Small intestine (tissue), 7 donors: ENCODE results near the gene NCF4. TPM values are rescaled to one million over a fixed set of nuclear protein-coding genes. Genes with fewer than 3 reads are reported as not detected.

Source experiments
- DNase-seq, 2 donors: peaks; one replicate each; pipeline versions ENCODE4 v3.0.0 to v3.0.0-alpha.2; 2013
- FAIRE-seq: peaks from 2 replicates; lab custom pipeline; 2012; peaks lifted over from hg19 to GRCh38; lab: Jason Lieb, UNC
- H3K27ac ChIP-seq, 3 donors: one replicate each; pipeline ENCODE4 v1.5.1; 2013; ENCODE audit warnings: low read length in 2 of 3, mild to moderate bottlenecking in 2 of 3, control low read depth in 1 of 3, inconsistent platforms in 1 of 3, low read depth in 1 of 3, moderate library complexity in 1 of 3
- H3K27me3 ChIP-seq, 3 donors: one replicate each; pipeline ENCODE4 v1.6.1; 2013; ENCODE audit warnings: low read length in 3 of 3, inconsistent platforms in 1 of 3; ENCODE audit not compliant: control insufficient read depth in 3 of 3, insufficient read depth in 3 of 3
- H3K36me3 ChIP-seq, 3 donors: one replicate each; pipeline ENCODE4 v1.6.1; 2013; ENCODE audit warnings: low read length in 3 of 3, inconsistent platforms in 1 of 3, low read depth in 1 of 3, mild to moderate bottlenecking in 1 of 3, moderate library complexity in 1 of 3; ENCODE audit not compliant: control insufficient read depth in 3 of 3, insufficient read depth in 2 of 3
- H3K4me1 ChIP-seq, 3 donors: one replicate each; pipeline ENCODE4 v1.6.1; 2013; ENCODE audit warnings: low read length in 2 of 3, inconsistent platforms in 1 of 3, low read depth in 1 of 3, mild to moderate bottlenecking in 1 of 3, moderate library complexity in 1 of 3; ENCODE audit not compliant: control insufficient read depth in 3 of 3, insufficient read depth in 2 of 3
- H3K4me3 ChIP-seq, 3 donors: one replicate each; pipeline ENCODE4 v1.5.1; 2013; ENCODE audit warnings: low read length in 3 of 3, control low read depth in 1 of 3, inconsistent platforms in 1 of 3, low read depth in 1 of 3, mild to moderate bottlenecking in 1 of 3, moderate library complexity in 1 of 3
- H3K9me3 ChIP-seq, 2 donors: one replicate each; pipeline ENCODE4 v1.6.1; 2013; ENCODE audit warnings: low read depth in 1 of 2, low read length in 1 of 2; ENCODE audit not compliant: control insufficient read depth in 2 of 2, insufficient read depth in 1 of 2
- WGBS, 3 donors: extraction: QIAGEN DNeasy Blood & Tissue Kit; methylation state at CpG; one replicate each; pipeline ENCODE4 v1.1.7; 2013; 5-methylcytosine and 5-hydroxymethylcytosine counted together
- polyA plus RNA-seq, 4 donors: library from polyadenylated mRNA; stranded (reverse) in 3 of 4; unstranded in 1 of 4; fragments of 200-250 nt in 3 of 4; fragments of 120-200 nt in 1 of 4; gene quantifications; one replicate each; pipeline versions ENCODE4 v1.2.1 to v1.2.3, GENCODE V29; 2013
- donor health status: healthy with polysubstance abuse.
- donor health status: control.
- donor health status: control.
- donor health status: Bipolar disorder and iron deficiency.
- donor health status: healthy.

The NCF4 gene
- polyA plus RNA-seq, 4 donors = 2.5 to 30.3 (median 9.5) TPM

DNA sequence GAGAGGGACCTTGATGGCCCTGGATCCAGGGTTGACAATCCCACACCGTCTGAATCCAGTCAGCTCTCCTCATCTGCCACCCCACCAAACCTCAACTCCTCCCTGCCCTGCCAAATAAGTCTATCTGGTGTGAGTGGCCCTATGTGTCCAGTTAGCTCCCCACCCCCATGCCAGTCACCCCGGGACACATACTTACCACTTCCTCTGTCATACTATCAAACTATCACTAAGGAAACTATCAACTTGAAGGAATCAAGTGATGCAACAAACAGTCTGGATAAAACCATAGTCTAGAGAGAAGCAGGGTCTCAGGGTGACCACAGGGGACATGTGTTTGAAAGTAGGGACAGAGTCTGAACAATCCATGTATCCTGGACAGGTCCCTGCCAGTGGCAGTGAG, 39.4 kb downstream of the NCF4 start:
- no peak for FAIRE-seq
- H3K27ac ChIP-seq = peak overlapping the region in 1 of 3 donors; percentile 72
- H3K36me3 ChIP-seq = no peaks in the 10 kb centered on the region
- 62 to 67% (median 65%) methylated on average over 2 of the region's 2 CpGs for WGBS, 3 donors
- no peaks in the 10 kb centered on the region for H3K4me1 ChIP-seq
- H3K9me3 ChIP-seq = peaks cover 0 to 10% of the 10 kb centered on the region in 2 donors
- DNase-seq = no peak
- H3K4me3 ChIP-seq = no peak overlapping the region
- peaks cover 0 to 2% (median 2%) of the 10 kb centered on the region in 3 donors for H3K27me3 ChIP-seq

DNA sequence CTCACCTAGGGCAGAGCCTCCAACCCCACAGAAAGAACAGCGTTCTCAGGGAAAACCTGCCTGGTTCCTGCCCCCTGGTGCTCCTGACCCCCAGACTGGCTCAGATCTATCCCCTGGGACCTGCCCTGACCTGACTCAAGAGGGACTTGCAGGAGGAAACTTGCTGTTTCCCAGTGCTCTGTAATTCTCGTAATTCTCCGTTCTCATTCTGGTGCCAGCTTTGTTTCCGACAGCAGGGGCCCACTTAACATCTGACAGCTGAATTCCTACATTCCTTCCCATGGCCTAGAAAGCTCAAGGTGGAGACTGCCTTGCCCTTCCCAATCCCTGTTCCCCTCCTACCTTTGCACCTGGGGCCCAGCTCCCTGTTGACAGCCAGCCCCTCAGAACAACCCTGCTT, 40.1 kb downstream of the NCF4 start:
- FAIRE-seq (no peak), DNase-seq (no peak)
- H3K4me3 ChIP-seq = no peak overlapping the region
- peaks cover 0 to 2% (median 2%) of the 10 kb centered on the region in 3 donors for H3K27me3 ChIP-seq
- H3K9me3 ChIP-seq = peaks cover 0 to 7% of the 10 kb centered on the region in 2 donors
- H3K4me1 ChIP-seq = no peaks in the 10 kb centered on the region
- peak overlapping the region in 1 of 3 donors; percentile 72 for H3K27ac ChIP-seq
- H3K36me3 ChIP-seq = no peaks in the 10 kb centered on the region
- 33 to 47% (median 41%) methylated on average over 4 of the region's 4 CpGs for WGBS, 3 donors

DNA sequence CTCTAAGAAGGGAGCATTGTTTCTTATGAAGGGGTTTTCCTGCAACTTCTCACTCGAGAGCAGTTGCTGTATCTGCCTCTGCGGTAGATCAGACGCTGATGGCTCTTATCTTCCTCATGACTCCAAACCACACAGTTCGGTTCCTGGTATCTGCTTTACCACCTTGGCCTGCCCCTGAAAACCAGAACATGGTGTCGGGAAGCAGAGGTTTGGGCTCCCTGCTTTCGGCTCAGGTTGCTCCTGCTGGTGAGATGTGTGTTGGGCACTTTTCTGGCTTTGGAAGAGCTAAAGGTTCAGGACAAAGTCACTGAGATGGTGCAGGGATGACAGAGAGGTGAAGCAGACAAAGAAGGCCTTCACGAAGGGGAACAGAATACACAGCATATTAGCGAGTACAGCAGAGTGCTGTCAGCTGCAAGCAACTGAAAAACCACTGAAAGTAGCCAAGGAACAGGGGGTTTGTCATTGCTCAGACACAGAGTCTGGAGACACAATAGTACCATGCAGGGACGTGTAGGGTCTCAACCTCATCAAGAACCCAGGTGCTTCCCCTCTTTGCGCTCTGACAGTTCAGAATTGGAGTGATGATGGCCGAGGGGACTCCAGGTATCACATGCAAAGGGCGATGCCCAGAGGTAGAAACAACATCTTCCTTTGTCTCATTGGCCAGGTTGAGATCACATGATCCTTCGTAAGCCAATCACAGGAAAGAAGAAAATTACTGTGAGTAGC, 40.8 kb downstream of the NCF4 start:
- peak overlapping the region in 1 of 3 donors; percentile 72 for H3K27ac ChIP-seq
- peaks cover 0 to 5% of the 10 kb centered on the region in 2 donors for H3K9me3 ChIP-seq
- H3K4me3 ChIP-seq = no peak overlapping the region
- WGBS, 3 donors = 75 to 77% (median 76%) methylated on average over 13 of the region's 13 CpGs
- H3K36me3 ChIP-seq = no peaks in the 10 kb centered on the region
- H3K4me1 ChIP-seq = no peaks in the 10 kb centered on the region
- H3K27me3 ChIP-seq = peaks cover 0 to 2% (median 2%) of the 10 kb centered on the region in 3 donors
- no peak for DNase-seq
- FAIRE-seq = no peak

DNA sequence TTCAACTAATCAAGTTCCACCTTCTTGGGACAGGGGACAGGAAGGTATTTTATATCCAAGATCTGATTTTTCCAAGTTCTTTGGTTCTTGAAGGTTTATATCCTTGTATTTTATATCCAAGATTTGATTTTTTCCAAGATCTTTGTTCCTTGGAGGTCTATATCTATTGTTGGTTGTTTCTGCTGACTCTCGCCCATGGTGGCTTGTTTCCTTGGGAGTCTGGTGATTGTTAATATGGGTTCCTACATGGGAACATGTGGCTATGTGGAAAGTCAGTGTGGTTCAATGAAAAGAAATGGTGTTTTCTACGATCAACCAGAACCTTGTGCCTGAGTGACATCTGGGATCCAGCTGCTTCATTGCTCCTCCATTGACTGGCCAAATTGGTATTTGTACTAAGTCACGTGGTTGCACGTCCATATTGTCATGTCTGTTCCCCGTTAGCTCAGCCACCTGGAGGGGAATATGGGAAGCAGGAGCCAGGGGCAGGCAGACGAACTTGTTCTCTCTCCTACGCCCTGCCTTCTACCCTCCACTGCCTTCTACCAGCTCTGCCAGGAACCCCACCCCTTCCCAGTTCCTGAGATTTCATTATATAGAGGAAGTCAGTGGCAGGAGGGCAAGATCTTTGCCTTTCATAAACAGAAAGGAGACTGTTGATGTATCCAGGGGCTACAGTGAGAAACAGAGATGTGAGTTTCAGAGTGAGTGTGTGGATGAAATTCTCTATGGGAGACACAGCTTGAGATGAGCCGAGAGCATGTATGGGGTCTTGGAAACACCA, 41.5 kb downstream of the NCF4 start:
- Histone ChIP-seq H3K36me3 (no peaks in the 10 kb centered on the region), H3K9me3 (peaks cover 0 to 5% of the 10 kb centered on the region in 2 donors), H3K27me3 (peaks cover 0 to 2% (median under 1%) of the 10 kb centered on the region in 3 donors), H3K4me3 (no peak overlapping the region), H3K27ac (peak overlapping the region in 1 of 3 donors; percentile 48), H3K4me1 (no peaks in the 10 kb centered on the region)
- WGBS, 3 donors = 72 to 79% (median 76%) methylated on average over 8 of the region's 8 CpGs
- FAIRE-seq = no peak
- no peak for DNase-seq

DNA sequence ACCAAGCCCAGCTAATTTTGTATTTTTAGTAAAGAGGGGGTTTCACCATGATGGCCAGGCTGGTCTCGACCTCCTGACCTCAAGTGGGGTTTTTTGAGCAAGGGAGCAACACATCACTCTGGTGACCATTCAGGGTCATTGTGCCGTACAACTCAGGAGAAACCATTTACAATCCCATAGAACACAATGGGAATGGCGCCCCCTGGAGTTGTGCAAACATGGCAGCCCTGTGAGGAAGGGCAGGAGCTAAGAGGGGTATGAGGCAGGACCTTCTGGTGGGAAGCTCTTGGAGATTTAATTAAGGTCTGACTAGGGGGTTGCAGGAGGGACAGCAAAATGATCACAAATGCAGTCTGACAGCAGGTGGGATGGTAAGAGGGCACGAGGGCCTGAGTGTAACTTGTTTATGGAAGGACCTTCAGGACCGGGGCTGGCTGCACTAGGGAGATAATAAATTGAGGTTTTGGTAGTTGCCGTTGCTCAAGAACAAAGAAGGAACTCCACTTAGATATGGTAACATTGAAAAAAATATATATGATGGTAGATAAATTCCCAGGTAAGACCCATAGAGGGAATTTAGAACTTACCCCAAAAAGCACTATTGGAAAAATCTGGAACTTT, 43.6 kb downstream of the NCF4 start:
- Histone ChIP-seq H3K9me3 (peaks cover 0 to 5% of the 10 kb centered on the region in 2 donors), H3K4me3 (no peak overlapping the region), H3K27me3 (peaks cover 0 to 2% (median 0%) of the 10 kb centered on the region in 3 donors), H3K27ac (no peak overlapping the region), H3K4me1 (no peaks in the 10 kb centered on the region), H3K36me3 (no peaks in the 10 kb centered on the region)
- DNase-seq (no peak), FAIRE-seq (no peak)
- WGBS, 3 donors = 71 to 72% (median 71%) methylated on average over 6 of the region's 6 CpGs

DNA sequence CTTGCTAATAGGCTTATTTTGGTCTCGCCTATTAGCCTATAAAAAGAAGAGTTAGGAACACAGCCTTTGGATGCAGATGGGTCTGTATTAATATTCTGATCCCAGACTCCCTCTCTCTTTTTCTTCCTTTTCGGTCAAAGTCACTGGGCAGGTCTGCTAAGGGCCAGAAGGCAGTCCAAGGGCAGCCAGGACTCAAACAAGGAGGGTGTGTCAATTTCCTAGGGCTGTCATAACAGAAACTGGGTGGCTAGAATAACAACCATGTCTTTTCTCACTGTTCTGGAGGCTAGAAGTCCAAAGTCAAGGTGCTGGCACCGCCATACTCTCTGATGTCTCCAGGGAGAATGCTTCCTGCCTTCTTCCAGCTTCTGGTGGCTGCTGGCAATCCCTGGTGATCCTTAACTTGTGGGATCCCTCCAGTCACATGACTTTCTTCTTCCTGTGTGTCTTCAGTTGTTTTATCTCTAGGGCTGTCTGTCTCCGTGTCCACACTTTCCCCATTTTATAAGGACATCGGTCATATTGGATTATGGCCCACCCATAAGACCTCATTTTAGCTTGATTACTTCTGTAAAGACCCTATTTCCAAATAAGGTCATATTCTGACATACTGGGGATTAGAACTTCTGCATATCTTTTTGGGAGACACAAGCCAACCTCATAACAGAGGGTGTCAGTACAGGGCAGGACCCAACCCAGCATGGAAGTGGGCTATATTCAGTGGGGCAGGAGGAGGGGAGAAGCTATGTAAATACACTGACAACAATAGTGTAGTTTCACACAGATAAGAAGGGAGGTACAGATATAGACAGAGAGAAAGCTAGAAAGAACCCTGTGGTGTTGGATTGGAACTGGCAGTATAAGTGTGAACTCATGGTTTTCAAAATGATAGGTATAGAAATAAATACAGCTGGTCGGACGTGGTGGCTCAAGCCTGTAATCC, 46.7 kb downstream of the NCF4 start:
- Histone ChIP-seq H3K4me3 (no peak overlapping the region), H3K27me3 (peaks cover 0 to 2% (median 0%) of the 10 kb centered on the region in 3 donors), H3K27ac (no peak overlapping the region), H3K36me3 (no peaks in the 10 kb centered on the region), H3K4me1 (no peaks in the 10 kb centered on the region), H3K9me3 (peaks cover 0 to under 1% of the 10 kb centered on the region in 2 donors)
- 58 to 78% (median 67%) methylated on average over 7 of the region's 7 CpGs for WGBS, 3 donors
- FAIRE-seq (no peak), DNase-seq (no peak)

DNA sequence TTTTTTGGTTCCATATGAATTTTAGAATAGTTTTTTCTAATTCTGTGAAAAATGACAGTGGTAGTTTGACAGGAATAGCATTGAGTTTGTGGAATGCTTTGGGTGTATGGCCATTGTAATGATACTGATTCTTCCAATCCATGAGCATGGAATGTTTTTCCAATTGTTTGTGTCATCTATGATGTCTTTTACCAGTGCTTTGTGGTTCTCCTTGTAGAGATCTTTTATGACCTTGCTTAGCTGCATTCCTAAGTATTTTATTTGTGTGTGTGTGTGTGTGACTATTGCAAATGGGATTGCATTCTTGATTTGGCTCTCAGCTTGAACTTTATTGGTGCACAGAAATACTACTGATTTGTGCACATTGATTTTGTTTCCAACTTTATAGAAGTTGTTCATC, 49.7 kb downstream of the NCF4 start:
- Histone ChIP-seq H3K36me3 (no peaks in the 10 kb centered on the region), H3K27me3 (no peaks in the 10 kb centered on the region), H3K27ac (no peak overlapping the region), H3K4me1 (no peaks in the 10 kb centered on the region), H3K9me3 (no peaks in the 10 kb centered on the region), H3K4me3 (no peak overlapping the region)
- no peak for DNase-seq
- FAIRE-seq = no peak
